ENCODE results near the gene FEM1C. TPM values are rescaled to one million over a fixed set of nuclear protein-coding genes. Genes with fewer than 3 reads are reported as not detected.

FEM1C gene, protein sequence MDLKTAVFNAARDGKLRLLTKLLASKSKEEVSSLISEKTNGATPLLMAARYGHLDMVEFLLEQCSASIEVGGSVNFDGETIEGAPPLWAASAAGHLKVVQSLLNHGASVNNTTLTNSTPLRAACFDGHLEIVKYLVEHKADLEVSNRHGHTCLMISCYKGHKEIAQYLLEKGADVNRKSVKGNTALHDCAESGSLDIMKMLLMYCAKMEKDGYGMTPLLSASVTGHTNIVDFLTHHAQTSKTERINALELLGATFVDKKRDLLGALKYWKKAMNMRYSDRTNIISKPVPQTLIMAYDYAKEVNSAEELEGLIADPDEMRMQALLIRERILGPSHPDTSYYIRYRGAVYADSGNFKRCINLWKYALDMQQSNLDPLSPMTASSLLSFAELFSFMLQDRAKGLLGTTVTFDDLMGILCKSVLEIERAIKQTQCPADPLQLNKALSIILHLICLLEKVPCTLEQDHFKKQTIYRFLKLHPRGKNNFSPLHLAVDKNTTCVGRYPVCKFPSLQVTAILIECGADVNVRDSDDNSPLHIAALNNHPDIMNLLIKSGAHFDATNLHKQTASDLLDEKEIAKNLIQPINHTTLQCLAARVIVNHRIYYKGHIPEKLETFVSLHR
- polyA plus RNA-seq (9.5 to 11.9 TPM (median 9.8 TPM) in 3 replicates), polyA minus RNA-seq (5.2 to 22.2 TPM (median 14.7 TPM) in 3 replicates)
- 14.3 TPM for polyA plus RNA-seq (2011; ENCODE audit: low read depth)
- 4.5 and 10.8 TPM in 2 replicates for polyA plus RNA-seq (2011; cell fraction: cytosol; rRNA removed)
- polyA plus RNA-seq (2011; cell fraction: nucleus; rRNA removed) = 10.9 and 15.3 TPM in 2 replicates
- polyA plus RNA-seq (2012; ENCODE audit: low replicate concordance) = 9.0 and 15.6 TPM in 2 replicates
- 10.4 TPM for polyA minus RNA-seq (2011; cell fraction: cytosol; rRNA and poly(A)+ RNA removed)
- 13.4 and 24.6 TPM in 2 replicates for polyA minus RNA-seq (2011; cell fraction: nucleus; rRNA and poly(A)+ RNA removed)

DNA sequence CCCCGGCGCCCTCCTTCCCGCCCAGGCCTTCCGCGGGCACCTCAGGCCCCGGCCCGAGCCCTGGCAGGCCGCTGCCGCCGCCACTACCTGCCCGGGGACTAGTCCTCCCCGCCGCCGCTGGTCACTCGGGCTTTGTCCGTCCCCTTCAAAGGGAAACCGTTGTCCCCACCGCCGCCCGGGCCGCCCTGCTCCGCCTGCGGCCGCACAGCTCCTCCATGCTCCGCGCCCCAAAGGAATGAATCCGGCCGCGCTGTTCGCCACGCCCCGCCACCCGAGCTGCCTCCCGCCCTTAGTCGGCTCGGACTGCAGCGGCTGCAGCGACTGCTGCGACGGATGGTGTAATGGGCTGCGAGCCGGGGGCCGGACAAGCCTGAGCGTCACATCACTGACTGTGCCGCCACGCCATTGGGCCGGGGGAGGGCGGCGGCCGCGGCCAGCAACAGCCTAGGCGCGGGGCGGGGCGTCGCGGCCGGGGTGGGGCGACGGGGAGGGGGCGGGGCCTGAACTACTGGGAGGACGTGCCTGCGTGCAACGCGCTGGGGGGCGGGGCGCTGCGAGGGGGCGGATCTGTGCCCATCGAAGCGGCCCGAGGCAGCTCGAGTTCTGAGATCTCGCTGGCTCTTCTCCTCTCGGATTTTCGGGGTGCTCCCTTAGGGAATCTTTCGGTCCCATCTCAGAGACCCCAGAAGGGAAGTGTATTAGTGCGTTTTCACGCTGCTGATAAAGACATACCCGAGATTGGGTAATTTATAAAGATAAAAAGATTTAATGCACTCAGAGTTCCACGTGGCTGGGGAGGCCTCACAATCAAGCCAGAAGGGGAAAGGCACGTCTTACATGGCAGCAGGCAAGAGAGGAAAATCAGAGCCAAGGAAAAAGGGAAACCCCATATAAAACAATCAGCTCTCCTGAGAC, at the start of gene FEM1C:
Gene FEM1C (minus strand): TSS at position 340 of the 915 bp plus-strand sequence. CDS start 1,282 bp downstream, outside the sequence.
- Histone ChIP-seq H3K27me3 (ENCODE audit: control insufficient read depth, extremely low read depth, insufficient read depth, low read length) (no peaks in the 10 kb centered on the region), H4K20me1 (ENCODE audit: control insufficient read depth, extremely low read depth, insufficient read depth, low read length) (peaks cover 3% of the 10 kb centered on the region), H2AFZ (ENCODE audit: control insufficient read depth, low read length) (peak within 1 kb of the TSS; percentile 83), H3K9me3 (ENCODE audit: control insufficient read depth, low read depth, low read length) (no peaks in the 10 kb centered on the region), H3K9ac (ENCODE audit: control insufficient read depth, extremely low read depth, insufficient read depth, low read length) (peak within 1 kb of the TSS; percentile 91), H3K4me3 (ENCODE audit: control insufficient read depth in 2 of 3, extremely low read depth in 1 of 3, insufficient read depth in 2 of 3, low read depth in 1 of 3, low read length in 3 of 3) (peak within 1 kb of the TSS; percentile 81 to 93 (median 92)), H3K36me3 (ENCODE audit: control insufficient read depth in 2 of 2, extremely low read depth in 1 of 2, insufficient read depth in 2 of 2, low read length in 2 of 2) (no peaks in the 10 kb centered on the region), H3K4me2 (ENCODE audit: control insufficient read depth, extremely low read depth, insufficient read depth, low read depth, low read length) (peak within 1 kb of the TSS; percentile 85), H3K4me1 (ENCODE audit: control insufficient read depth, extremely low read depth, insufficient read depth, low read length) (peaks cover 15% of the 10 kb centered on the region), H3K27ac (ENCODE audit: control insufficient read depth, insufficient read depth, low read length) (peak within 1 kb of the TSS; percentile 89), H3K79me2 (ENCODE audit: control insufficient read depth, insufficient read depth, low read length) (peaks cover 44% of the 10 kb centered on the region), H3K9me1 (ENCODE audit: control insufficient read depth, extremely low read depth, insufficient read depth, low read length) (no peaks in the 10 kb centered on the region)
- DNase-seq (ENCODE audit: low read depth, low spot score) (peak; percentile 53), FAIRE-seq (peak; percentile 44)
- dilution Hi-C loops (cut with MboI; ENCODE audit: extremely low pct_ligation_motif_present, low sequenced_read_pairs) = no loop called here
- TF ChIP-seq EZH2 (IDR thresholded peaks at IDR 0.05; ENCODE audit: low read length) = no peak
- TF ChIP-seq, protein P1, sequence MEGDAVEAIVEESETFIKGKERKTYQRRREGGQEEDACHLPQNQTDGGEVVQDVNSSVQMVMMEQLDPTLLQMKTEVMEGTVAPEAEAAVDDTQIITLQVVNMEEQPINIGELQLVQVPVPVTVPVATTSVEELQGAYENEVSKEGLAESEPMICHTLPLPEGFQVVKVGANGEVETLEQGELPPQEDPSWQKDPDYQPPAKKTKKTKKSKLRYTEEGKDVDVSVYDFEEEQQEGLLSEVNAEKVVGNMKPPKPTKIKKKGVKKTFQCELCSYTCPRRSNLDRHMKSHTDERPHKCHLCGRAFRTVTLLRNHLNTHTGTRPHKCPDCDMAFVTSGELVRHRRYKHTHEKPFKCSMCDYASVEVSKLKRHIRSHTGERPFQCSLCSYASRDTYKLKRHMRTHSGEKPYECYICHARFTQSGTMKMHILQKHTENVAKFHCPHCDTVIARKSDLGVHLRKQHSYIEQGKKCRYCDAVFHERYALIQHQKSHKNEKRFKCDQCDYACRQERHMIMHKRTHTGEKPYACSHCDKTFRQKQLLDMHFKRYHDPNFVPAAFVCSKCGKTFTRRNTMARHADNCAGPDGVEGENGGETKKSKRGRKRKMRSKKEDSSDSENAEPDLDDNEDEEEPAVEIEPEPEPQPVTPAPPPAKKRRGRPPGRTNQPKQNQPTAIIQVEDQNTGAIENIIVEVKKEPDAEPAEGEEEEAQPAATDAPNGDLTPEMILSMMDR (optimal IDR thresholded peaks at IDR 0.05 in 1 of 3, IDR thresholded peaks at IDR 0.05 in 1 of 3, conservative IDR thresholded peaks at IDR 0.05 in 1 of 3; ENCODE audit: extremely low read depth in 1 of 3, insufficient read depth in 2 of 3, low read length in 3 of 3) = no peak

DNA sequence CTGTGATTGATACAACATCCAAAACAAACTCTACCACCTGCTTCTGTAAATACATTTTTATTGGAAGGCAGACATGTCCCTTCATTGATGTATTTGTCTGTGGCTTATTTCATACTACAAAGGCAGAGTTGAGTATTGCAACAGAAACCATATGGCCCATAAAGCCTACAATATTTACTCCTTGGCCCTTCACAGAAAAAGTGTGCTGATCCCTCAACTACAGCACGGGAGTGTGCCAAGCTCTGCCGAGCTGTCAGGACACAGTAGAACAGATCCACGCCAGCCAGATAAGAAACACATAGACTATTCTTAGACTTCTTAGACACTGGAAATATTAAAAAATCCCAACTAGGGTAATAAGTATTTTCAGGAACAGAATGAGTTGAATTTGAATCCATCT, 44.5 kb upstream of the FEM1C start:
- dilution Hi-C loops (cut with MboI; ENCODE audit: extremely low pct_ligation_motif_present, low sequenced_read_pairs) = no loop called here
- FAIRE-seq = no peak

More for the DNA sequence above, 44.5 kb upstream of the FEM1C start:
- Histone ChIP-seq H3K4me3 (ENCODE audit: control insufficient read depth in 2 of 3, extremely low read depth in 1 of 3, insufficient read depth in 2 of 3, low read depth in 1 of 3, low read length in 3 of 3) (no peak overlapping the region), H3K4me1 (ENCODE audit: control insufficient read depth, extremely low read depth, insufficient read depth, low read length) (peaks cover 15% of the 10 kb centered on the region), H4K20me1 (ENCODE audit: control insufficient read depth, extremely low read depth, insufficient read depth, low read length) (no peaks in the 10 kb centered on the region), H3K9ac (ENCODE audit: control insufficient read depth, extremely low read depth, insufficient read depth, low read length) (no peak overlapping the region), H3K9me3 (ENCODE audit: control insufficient read depth, low read depth, low read length) (no peaks in the 10 kb centered on the region), H3K79me2 (ENCODE audit: control insufficient read depth, insufficient read depth, low read length) (no peaks in the 10 kb centered on the region), H3K9me1 (ENCODE audit: control insufficient read depth, extremely low read depth, insufficient read depth, low read length) (no peaks in the 10 kb centered on the region), H3K36me3 (ENCODE audit: control insufficient read depth in 2 of 2, extremely low read depth in 1 of 2, insufficient read depth in 2 of 2, low read length in 2 of 2) (no peaks in the 10 kb centered on the region), H3K4me2 (ENCODE audit: control insufficient read depth, extremely low read depth, insufficient read depth, low read depth, low read length) (no peak overlapping the region), H2AFZ (ENCODE audit: control insufficient read depth, low read length) (no peak overlapping the region), H3K27me3 (ENCODE audit: control insufficient read depth, extremely low read depth, insufficient read depth, low read length) (no peaks in the 10 kb centered on the region), H3K27ac (ENCODE audit: control insufficient read depth, insufficient read depth, low read length) (no peak overlapping the region)
- TF ChIP-seq EZH2 (IDR thresholded peaks at IDR 0.05; ENCODE audit: low read length) = no peak
- TF ChIP-seq, protein P1 (optimal IDR thresholded peaks at IDR 0.05 in 1 of 3, IDR thresholded peaks at IDR 0.05 in 1 of 3, conservative IDR thresholded peaks at IDR 0.05 in 1 of 3; ENCODE audit: extremely low read depth in 1 of 3, insufficient read depth in 2 of 3, low read length in 3 of 3) = no peak
- DNase-seq (ENCODE audit: low read depth, low spot score) = no peak
